Ishikawa (cell line): Measurements from ENCODE around the gene CORO1C.

Experiments
- CEBPB ChIP-seq: IDR thresholded peaks from 2 replicates; pipeline ENCODE4 v1.6.1; 2012
- CREB1 ChIP-seq: IDR thresholded peaks from 2 replicates; pipeline ENCODE4 v1.6.1; 2012; ENCODE audit warnings: low read depth
- EGR1 ChIP-seq: IDR thresholded peaks from 2 replicates; pipeline ENCODE4 v1.6.1; 2012
- EP300 ChIP-seq: IDR thresholded peaks from 2 replicates; pipeline ENCODE4 v1.6.1; 2012; ENCODE audit warnings: borderline replicate concordance
- FOXM1 ChIP-seq: IDR thresholded peaks from 2 replicates; pipeline ENCODE4 v1.6.1; 2012; ENCODE audit warnings: low read depth, borderline replicate concordance
- MAX ChIP-seq: IDR thresholded peaks from 2 replicates; pipeline ENCODE4 v1.6.1; 2012
- NFIC ChIP-seq: IDR thresholded peaks from 2 replicates; pipeline ENCODE4 v1.6.1; 2012
- RAD21 ChIP-seq: IDR thresholded peaks from 2 replicates; pipeline ENCODE4 v1.6.1; 2012; ENCODE audit warnings: low read depth
- REST ChIP-seq: IDR thresholded peaks from 2 replicates; pipeline ENCODE4 v1.6.1; 2012; ENCODE audit warnings: low read depth, mild to moderate bottlenecking
- TAF1 ChIP-seq: IDR thresholded peaks from 2 replicates; pipeline ENCODE4 v1.6.1; 2012; ENCODE audit warnings: low read depth, mild to moderate bottlenecking
- TCF12 ChIP-seq: IDR thresholded peaks from 2 replicates; pipeline ENCODE4 v1.6.1; 2012; ENCODE audit warnings: low read depth
- TEAD4 ChIP-seq: IDR thresholded peaks from 2 replicates; pipeline ENCODE4 v1.6.1; 2012
- YY1 ChIP-seq: IDR thresholded peaks from 2 replicates; pipeline ENCODE4 v1.6.1; 2012; ENCODE audit warnings: low read depth
- ZBTB7A ChIP-seq: IDR thresholded peaks from 2 replicates; pipeline ENCODE4 v1.6.1; 2012; ENCODE audit warnings: low read depth
- TF ChIP-seq, protein P1 (sequence below): IDR thresholded peaks from 2 replicates; pipeline ENCODE4 v1.6.1; 2012

CORO1C gene

DNA sequence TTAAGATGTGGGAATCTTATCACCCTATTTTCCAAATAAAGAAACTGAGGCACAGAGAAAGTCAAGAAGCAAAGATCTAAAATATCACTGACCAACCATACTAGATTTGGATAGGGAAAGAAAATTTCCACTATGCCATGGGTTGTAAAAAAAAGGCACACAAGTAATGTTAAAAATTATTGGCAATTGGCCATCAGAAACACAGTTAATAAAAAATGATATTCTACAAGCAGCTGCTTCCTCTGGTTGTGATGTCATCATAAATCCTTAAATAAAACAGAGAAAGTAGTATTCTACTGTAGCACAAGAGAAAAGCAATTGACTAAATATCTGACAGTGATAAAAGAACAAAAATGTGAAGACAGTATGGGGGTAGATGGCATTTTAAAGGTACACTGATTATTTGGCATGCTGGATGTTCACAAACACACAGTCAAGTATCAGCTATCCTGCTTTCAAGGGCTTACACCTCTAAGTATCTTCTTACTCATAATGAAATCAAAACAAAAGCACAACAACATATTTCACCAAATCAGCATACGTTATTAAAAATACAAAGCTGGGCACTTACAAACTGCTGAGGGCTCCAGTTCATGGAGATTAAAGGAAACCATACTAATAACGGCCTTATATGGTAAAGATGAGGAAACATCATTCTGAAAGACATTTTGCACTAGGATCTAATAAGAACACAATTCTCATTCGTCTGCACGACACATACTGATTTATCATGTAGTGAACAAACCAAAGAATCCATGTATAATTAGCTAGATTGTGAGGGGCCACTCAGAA lies 45.7 kb downstream of the CORO1C start:
- TF ChIP-seq TAF1 (no peak), TEAD4 (no peak), EP300 (no peak), YY1 (no peak), REST (no peak), NFIC (no peak), FOXM1 (no peak), RAD21 (no peak), CEBPB (no peak), CREB1 (no peak), TCF12 (no peak), MAX (no peak), ZBTB7A (no peak), EGR1 (no peak)
- TF ChIP-seq, protein P1, sequence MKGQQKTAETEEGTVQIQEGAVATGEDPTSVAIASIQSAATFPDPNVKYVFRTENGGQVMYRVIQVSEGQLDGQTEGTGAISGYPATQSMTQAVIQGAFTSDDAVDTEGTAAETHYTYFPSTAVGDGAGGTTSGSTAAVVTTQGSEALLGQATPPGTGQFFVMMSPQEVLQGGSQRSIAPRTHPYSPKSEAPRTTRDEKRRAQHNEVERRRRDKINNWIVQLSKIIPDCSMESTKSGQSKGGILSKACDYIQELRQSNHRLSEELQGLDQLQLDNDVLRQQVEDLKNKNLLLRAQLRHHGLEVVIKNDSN, result no peak

DNA sequence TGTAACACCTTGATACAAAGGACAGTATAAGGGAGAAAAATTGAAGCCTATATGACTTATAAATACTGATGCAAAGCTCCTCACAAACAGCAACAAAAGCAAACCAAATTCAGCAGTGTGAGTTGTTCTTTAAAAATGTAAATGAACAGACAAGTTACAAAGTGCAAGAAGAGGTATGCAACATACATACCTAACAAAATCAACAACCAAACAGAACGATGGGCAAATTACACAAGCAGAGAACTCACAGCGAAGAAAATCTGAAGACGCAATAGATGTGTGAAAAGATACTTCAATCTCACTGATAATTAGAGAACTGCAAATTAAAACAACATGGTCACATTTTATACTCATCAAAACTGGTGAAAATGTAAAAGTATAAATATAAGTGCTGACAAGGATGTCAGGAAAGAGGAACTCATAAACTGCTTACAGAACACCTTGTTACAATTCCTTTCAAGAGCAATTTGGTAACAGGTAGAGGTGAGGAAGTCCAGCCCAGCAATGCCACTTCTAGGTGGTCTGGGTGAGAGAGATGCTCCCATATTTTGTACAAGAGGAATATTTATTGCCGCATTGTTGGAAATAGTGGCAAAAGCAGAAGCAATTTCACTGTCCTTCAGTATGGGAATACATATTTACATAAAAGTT lies 47.3 kb downstream of the CORO1C start:
- TF ChIP-seq MAX (no peak), YY1 (no peak)

DNA sequence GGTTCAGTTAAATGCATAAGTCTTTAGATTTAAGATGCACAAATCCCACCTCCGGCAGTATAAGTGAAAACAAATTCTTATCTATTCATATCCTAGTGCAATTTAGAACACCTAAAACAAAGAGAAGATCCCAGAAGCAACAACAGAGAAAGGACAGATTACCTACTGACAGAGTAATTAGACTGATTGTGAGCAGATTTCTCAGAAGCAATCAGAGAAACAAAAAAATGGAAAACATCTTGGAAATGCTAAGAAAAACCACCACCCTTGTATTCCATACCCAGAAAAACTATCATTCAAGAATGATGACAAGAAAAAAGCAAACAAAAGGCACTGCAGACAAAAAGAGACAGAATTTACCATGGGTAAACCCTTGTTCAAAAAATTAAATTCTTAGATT lies 50.0 kb downstream of the CORO1C start:
- TF ChIP-seq TAF1 (no peak), ZBTB7A (no peak), CREB1 (no peak), TCF12 (no peak)

DNA sequence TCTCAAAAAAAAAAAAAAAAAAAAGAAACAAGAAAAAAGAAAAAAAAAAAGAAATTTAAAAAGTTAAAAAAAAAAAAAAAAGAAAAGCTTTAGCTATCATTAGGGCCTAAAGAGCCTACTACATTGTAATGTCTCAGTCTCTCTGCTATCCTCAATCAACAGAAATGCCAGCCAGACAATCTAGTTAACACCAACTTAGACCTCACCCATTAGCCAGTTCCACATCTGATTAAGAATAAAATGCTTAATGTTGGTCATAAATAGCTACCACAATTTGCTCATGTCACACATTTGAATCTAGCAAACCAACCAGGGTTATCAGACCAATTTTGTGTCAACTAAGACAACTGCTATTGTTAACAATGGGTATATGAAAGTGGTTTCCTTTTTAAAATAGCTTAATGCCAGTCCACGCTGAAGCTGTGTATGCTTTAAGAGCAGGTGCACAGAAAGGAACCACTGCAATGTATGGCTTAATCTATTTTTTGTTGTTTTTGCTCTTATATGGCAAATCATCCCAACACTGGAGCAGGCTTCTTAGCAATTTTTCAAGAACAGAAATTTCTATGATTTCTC lies 52.1 kb downstream of the CORO1C start:
- TF ChIP-seq ZBTB7A (no peak), CREB1 (no peak), NFIC (no peak), FOXM1 (no peak), RAD21 (no peak), EP300 (no peak), TEAD4 (no peak), MAX (no peak), YY1 (no peak), TCF12 (no peak), REST (no peak)
- TF ChIP-seq, protein P1, result no peak

DNA sequence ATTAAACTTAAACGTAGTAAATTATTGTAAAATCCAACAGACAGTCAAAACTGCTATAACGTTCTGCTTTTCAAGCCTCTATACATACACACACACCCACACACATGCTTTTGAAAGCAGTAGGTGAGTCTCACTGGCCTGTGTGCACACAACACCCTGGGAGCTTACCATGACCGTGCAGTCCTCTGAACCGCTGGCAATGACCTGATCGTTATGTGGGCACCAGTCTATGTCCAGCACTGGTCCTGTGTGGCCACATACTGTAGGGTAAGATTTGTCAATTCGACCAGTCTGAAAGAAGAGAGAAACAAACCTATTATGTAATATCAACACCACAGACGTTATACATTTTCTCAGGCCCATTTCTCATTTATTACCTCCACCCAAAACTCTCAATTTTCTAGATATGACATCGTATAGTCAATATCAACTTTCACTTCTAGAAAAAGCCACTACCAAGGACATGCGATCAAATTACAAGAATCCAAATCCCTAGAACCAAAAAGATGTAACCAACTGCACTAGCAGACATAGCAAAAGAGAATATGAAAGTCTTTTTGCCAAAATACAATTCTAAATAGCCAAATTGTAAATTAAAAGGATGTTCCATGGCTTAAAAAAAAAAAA lies 53.1 kb downstream of the CORO1C start:
- TF ChIP-seq CEBPB (no peak), FOXM1 (no peak), NFIC (no peak), CREB1 (no peak), REST (no peak), TAF1 (no peak), MAX (no peak), TEAD4 (no peak), EP300 (no peak), YY1 (no peak), RAD21 (no peak), EGR1 (no peak), ZBTB7A (no peak), TCF12 (no peak)
- TF ChIP-seq, protein P1, result no peak
